Lower lobe of right lung (tissue), 2 donors: ENCODE results near the gene GUCD1. TPM values are rescaled to one million over a fixed set of nuclear protein-coding genes. Genes with fewer than 3 reads are reported as not detected.

Experiments used
- ATAC-seq, 2 donors: fragments of 200-7000 bp; cut with Tn5 transposase; one replicate each; pipeline ENCODE4 v1.9.1; 2020 to 2022; ENCODE audit warnings: mild to moderate bottlenecking in 2 of 2, moderate library complexity in 2 of 2
- DNase-seq: peaks from one replicate; pipeline ENCODE4 v3.0.0-alpha.2; 2020
- H3K27ac ChIP-seq: fragments of 200-600 bp; one replicate; pipeline ENCODE4 v1.8.0; 2022
- H3K27me3 ChIP-seq: fragments of 200-600 bp; one replicate; pipeline ENCODE4 v1.8.0; 2022; ENCODE audit warnings: low read depth
- H3K36me3 ChIP-seq: fragments of 200-600 bp; one replicate; pipeline ENCODE4 v1.8.0; 2022; ENCODE audit warnings: mild to moderate bottlenecking
- H3K4me1 ChIP-seq: fragments of 200-600 bp; one replicate; pipeline ENCODE4 v1.8.0; 2022
- H3K4me3 ChIP-seq: fragments of 200-600 bp; one replicate; pipeline ENCODE4 v1.8.0; 2022; ENCODE audit warnings: mild to moderate bottlenecking
- H3K9me3 ChIP-seq: fragments of 200-600 bp; one replicate; pipeline ENCODE4 v1.8.0; 2022
- CTCF ChIP-seq: fragments of 200-600 bp; IDR thresholded peaks from one replicate; pipeline ENCODE4 v1.8.0; 2022; ENCODE audit warnings: antibody characterized with exemption, mild to moderate bottlenecking
- intact Hi-C: fragments of 100-400 bp; cut with DNase I; formaldehyde crosslinking; loops from one replicate; pipeline ENCODE4 v1.11.0; 2022
- total RNA-seq: library from RNA; stranded (reverse); fragmentation: NEBNext Ultra II Directional; extraction: Animal tissue kit (Norgen Biotek cat#: 25700); gene quantifications from one replicate; pipeline ENCODE4 v1.2.1, GENCODE V29; 2021
- donor health status: DM: no; HTN: yes; CAD: no; lungs with severe emphysema.

GUCD1 gene
- total RNA-seq, 1 donor from 2014 or later = 120 TPM

GRCh38 chr22:24500277-24500820, 54.6 kb downstream of the GUCD1 start:
- no peak for TF ChIP-seq CTCF
- H3K27ac ChIP-seq = no peak overlapping the region
- H3K4me3 ChIP-seq = no peak overlapping the region
- ATAC-seq = no peak
- H3K27me3 ChIP-seq = peaks cover 6% of the 10 kb centered on the region
- DNase-seq = no peak
- H3K9me3 ChIP-seq = no peaks in the 10 kb centered on the region
- no peaks in the 10 kb centered on the region for H3K36me3 ChIP-seq
- intact Hi-C loops = no loop called here
- H3K4me1 ChIP-seq = peaks cover 16% of the 10 kb centered on the region

DNA sequence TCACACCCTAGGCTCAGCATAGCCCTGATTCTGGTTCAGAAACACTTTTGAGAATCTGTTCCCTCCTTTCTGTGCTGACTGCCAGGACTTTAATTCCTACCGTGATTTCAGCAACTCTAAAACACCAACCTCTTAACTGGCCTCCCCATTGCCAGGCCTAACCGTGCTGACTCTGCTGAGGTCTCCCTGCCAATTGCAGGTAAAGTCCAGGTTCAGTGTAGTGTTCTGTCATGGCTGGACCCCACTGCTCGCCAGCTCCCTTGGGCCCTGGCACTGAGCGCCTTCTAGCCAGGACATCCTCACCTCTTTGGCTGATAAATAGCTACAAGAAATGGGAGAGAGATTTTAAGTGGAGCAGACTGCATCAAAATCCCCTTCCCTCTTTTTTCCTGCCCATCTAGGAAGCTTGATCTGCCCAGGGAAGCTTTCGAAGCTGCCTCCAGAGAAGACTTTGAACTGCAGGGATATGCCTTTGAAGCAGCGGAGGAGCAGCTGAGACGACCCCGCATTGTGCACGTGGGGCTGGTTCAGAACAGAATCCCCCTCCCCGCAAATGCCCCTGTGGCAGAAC, 55.1 kb downstream of the GUCD1 start:
- H3K27ac ChIP-seq = no peak overlapping the region
- DNase-seq (no peak), ATAC-seq (no peak)
- intact Hi-C loops = no loop called here
- no peaks in the 10 kb centered on the region for H3K36me3 ChIP-seq
- H3K9me3 ChIP-seq = no peaks in the 10 kb centered on the region
- peaks cover 12% of the 10 kb centered on the region for H3K27me3 ChIP-seq
- no peak for TF ChIP-seq CTCF
- peaks cover 14% of the 10 kb centered on the region for H3K4me1 ChIP-seq
- no peak overlapping the region for H3K4me3 ChIP-seq

- no peak for ATAC-seq
- intact Hi-C loops = no loop called here
- no peak for DNase-seq
- no peak for TF ChIP-seq CTCF
- Histone ChIP-seq H3K36me3 (no peaks in the 10 kb centered on the region), H3K4me3 (no peak overlapping the region), H3K4me1 (peaks cover 17% of the 10 kb centered on the region), H3K9me3 (no peaks in the 10 kb centered on the region), H3K27ac (no peak overlapping the region), H3K27me3 (peaks cover 21% of the 10 kb centered on the region)
Measured at GRCh38 chr22:24498824-24499223, 56.1 kb downstream of the GUCD1 start.

DNA sequence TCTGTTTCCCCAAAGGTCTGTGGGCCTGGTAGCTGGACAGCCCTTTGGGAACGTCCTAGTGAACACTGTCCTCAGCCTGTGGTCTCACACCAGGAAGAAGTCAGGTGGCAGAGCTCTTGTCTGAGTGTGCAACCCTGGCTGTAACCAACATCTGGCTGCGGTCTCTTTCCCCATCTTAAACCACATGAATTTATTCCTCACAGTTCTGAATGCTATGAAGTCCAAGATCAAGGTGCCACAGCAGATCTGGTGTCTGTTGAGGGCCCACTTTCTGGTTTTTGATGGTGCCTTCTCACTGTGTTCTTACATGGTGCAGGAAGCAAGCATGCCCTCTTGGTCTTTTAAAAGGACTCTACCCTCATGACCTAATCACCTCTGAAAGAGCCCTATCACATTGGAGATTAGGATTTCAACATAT, 57.1 kb downstream of the GUCD1 start:
- Histone ChIP-seq H3K9me3 (no peaks in the 10 kb centered on the region), H3K36me3 (no peaks in the 10 kb centered on the region), H3K4me3 (no peak overlapping the region), H3K4me1 (peaks cover 14% of the 10 kb centered on the region), H3K27me3 (peaks cover 29% of the 10 kb centered on the region), H3K27ac (no peak overlapping the region)
- no peak for TF ChIP-seq CTCF
- ATAC-seq (peak in 1 of 2 donors; percentile 4), DNase-seq (no peak)
- intact Hi-C loops = no loop called here

- DNase-seq = no peak
- no peak for TF ChIP-seq CTCF
- peaks cover 13% of the 10 kb centered on the region for H3K4me1 ChIP-seq
- no peak for ATAC-seq
- no peak overlapping the region for H3K4me3 ChIP-seq
- no peak overlapping the region for H3K27ac ChIP-seq
- H3K27me3 ChIP-seq = peaks cover 29% of the 10 kb centered on the region
- no peaks in the 10 kb centered on the region for H3K36me3 ChIP-seq
- intact Hi-C loops = no loop called here
- H3K9me3 ChIP-seq = no peaks in the 10 kb centered on the region
Measured at GRCh38 chr22:24496661-24497060, 58.3 kb downstream of the GUCD1 start.
